HG03442 (cell line): Measurements from ENCODE around the gene RANBP17.
"Not testable (repeated sequence)": the region's sequence is repeated elsewhere in the genome, so short reads cannot be mapped to it uniquely, and the experiment has no call there.

Experiments
- ATAC-seq: cut with Tn5 transposase; IDR thresholded peaks from one replicate; pipeline ENCODE4 v1.9.1; 2021; ENCODE audit warnings: mild to moderate bottlenecking, moderate library complexity; ENCODE audit not compliant: unreplicated experiment

Gene RANBP17

GRCh38 chr5:170865622-170866021 is 3.8 kb downstream of the RANBP17 start:
- peak; percentile 81 for ATAC-seq

- ATAC-seq: no peak
These were observed 6.0 kb downstream of the RANBP17 start for GRCh38 chr5:170867825-170868224.

DNA sequence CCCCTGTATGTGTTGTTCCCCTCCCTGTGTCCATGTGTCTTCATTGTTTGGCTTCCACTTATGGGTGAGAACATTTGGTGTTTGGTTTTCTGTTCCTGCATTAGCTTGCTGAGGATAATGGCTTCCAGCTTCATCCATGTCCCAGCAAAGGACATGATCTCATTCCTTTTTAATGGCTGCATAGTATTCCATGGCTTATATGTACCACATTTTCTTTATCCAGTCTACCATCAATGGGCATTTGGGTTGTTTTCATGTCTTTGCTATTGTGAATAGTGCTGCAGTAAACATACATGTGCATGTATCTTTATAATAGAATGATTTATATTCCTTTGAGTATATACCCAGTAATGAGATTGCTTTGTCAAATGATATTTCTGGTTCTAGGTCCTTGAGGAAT is 8.6 kb downstream of the RANBP17 start:
- ATAC-seq: not testable (repeated sequence)

DNA sequence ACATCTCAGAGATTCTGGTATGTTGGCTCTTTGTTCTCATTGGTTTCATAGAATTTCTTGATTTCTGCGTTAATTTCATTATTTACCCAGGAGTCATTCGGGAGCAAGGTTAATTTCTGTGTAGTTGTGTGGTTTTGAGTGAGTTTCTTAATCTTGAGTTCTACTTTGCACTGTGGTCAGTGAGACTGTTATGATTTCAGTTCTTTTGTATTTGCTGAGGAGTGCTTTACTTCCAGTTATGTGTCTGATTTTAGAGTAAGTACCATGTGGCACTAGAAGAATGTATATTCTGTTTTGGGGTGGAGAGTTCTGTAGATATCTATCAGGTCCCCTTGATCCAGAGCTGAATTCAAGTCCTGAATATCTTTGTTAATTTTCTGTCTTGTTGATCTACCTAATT is 12.2 kb downstream of the RANBP17 start:
- ATAC-seq: no peak

GRCh38 chr5:170875811-170876210 is 14.0 kb downstream of the RANBP17 start:
- ATAC-seq: no peak

- ATAC-seq: no peak
These were observed 18.3 kb downstream of the RANBP17 start for GRCh38 chr5:170880084-170880483.

DNA sequence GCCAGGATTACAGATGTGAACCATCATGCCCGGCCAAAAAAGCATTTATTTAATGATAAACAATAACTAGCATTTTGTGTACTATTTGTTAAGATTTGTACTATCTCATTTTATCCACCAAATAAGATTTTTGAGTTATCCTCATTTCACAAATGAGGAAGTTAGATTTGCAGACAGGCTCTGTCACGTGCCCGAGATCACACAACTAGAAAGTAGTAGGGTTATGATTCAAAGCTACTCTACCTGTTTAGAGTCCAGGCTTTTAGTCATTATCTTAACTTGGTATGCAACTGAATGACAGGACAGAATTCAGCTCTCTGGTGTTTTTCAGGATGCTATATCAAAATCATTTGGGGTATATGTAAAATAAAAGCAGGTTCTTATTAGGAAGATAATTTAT is 20.5 kb downstream of the RANBP17 start:
- no peak for ATAC-seq

DNA sequence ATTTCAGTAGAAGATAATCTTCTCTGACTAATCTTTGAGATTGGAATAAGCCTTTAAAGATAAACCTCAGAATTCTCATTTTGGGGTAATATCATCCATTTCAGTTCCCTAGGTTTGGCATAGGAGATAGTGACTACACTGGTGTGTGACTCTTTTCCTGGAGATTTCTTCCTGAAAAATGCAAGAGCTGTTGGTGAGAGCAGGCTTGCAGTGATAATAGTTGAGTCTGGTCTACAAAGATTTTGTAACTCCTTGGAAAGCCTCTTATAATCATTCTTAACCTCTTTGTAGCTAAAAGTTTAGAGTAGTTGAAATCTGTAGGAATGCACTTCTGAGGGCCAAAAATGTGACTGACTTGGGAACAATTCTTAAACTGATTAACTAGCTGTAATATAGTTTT is 23.4 kb downstream of the RANBP17 start:
- ATAC-seq: no peak

DNA sequence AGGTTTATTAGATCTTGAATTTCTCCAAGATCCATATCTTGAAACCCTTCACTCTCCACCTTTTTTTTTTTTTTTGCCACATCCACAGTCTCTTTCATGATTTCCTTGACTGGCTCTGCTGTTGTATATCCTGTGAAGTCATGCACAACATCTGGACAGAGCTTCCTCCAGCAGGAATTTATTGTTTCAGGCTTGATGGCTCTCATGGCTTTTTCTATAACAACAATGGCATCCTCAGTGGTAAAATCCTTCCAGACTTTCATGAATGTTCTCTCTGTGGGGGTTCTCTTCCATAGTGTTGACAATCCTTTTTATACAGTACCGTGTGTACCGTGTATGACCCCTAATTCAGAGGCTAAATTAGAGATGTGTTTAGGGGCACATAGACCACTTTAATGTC is 24.0 kb downstream of the RANBP17 start:
- no peak for ATAC-seq

DNA sequence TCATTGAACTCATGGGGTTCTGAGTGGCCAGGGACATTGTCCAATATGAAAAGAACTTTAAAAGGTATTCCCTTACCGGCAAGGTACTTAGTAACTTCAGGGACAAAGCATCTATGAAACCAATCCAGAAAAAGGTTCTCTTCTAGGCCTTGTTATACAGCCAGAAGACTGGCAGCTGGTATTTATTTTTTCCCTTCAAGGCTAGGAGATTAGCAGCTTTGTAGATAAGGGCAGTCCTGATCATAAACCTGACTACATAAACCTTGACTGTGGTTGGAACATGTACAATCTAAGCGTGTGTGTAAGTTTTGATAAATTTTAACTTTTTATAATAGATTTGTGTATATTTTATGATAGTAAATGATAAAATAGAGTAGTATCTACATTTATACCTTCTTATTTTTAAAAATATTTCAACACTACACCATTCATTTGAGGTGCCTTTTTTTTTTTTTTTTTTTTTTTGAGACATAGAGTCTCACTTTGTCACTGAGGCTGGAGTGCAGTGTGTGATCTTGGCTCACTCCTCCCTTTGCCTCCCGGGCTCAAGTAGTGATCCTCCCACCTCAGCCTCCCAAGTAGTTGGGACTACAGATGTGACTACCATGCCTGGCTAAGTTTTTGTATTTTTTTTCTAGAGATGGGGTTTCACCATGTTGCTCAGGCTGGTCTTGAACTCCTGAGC is 24.5 kb downstream of the RANBP17 start:
- no peak for ATAC-seq

DNA sequence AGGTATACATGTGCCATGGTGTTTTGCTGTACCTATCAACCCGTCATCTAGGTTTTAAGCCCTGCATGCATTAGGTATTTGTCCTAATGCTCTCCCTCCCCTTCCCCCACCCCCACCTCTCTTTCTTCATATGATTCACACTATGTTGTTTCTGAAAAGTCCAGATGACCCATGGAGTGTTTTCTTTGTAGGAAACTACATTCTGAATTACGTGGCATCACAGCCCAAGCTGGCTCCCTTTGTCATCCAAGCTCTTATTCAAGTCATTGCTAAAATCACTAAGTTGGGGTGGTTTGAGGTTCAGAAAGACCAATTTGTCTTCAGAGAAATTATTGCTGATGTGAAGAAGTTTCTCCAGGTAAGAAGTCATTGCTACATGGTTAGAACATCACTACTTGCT is 30.4 kb downstream of the RANBP17 start:
- ATAC-seq: no peak

DNA sequence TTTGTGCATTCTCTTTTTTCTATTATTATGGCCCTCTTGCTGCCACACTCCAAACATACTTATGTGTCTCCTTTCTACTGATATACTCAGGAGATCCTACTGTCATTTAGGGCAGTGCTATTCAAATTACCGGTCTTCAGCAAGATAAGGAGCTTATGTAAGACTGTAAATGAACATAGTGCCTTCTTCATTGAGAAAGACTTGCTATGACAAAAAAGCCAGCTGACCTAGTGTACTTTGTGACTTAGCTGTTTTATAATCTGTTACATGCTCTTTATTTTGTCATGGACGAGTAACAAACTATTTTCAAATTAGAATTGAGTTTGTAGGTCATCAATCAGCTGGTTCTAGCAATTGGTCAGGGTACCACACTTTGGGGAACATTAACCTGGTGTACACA is 32.8 kb downstream of the RANBP17 start:
- no peak for ATAC-seq

DNA sequence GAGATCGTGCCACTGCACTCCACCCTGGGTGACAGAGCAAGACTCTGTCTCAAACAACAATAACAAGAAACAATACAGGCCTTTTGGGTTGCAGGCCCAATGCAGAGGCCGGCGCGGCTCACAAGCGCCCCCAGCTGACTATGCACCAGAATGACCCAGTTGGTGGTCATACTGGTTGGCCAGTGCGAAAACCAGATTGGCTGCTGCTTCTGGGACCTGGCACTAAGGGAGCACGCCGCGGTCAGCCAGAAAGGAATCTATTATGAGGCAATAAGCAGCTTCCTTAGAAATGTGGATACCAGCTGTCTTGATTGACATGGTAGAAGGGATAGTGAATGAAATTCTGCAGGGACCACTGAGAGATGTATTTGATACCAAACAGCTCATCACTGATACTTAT is 35.0 kb downstream of the RANBP17 start:
- ATAC-seq: no peak

DNA sequence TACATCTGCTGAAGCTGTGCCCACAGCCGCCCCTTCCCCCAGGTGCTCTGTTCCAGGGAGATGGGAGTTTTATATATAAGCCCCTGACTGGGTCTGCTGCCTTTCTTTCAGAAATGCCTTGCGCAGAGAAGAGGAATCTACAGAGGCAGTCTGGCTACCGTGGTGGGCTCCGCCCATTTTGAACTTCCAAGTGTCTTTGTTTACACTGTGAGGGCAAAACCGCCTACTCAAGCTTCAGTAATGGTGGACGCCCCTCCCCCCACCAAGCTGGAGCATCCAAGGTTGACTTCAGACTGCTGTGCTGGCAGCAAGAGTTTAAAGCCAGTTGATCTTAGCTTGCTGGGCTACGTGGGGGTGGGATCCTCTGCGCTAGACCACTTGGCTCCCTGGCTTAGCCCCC is 41.3 kb downstream of the RANBP17 start:
- ATAC-seq: no peak

DNA sequence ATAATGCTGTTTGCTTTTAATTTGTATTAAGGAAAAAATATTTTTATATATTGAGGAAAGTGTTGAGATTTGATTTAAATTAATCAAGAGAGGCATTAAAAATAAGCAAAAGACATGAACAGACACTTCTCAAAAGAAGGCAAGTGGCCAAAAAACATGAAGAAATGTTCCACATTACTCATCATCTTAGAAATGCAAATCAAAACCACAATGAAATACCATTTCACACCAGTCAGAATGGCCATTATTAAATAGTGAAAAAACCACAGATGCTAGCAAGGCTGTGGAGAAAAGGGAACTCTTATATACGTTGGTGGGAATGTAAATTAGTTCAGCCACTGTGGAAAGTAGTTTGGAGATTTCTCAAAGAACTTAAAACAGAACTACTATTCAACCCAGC is 45.9 kb downstream of the RANBP17 start:
- ATAC-seq: no peak

DNA sequence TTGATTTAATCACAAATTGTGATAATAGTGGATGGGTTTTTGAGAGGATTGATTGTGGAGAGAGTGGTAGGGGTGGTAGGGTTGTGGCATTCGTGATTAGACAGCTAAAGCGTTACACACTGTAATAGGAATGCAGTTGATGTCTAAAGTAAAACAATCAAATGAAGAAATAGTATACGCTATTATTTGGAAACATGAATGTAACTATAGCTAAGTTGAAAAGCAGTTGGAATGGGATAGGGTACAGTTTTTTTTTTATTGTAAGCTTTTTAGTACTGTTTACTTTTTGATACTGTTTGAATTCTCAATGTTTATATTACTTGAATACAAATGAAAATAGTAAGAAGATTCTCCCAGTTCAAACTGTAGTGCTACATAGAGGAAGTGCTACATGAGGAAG is 51.8 kb downstream of the RANBP17 start:
- no peak for ATAC-seq

DNA sequence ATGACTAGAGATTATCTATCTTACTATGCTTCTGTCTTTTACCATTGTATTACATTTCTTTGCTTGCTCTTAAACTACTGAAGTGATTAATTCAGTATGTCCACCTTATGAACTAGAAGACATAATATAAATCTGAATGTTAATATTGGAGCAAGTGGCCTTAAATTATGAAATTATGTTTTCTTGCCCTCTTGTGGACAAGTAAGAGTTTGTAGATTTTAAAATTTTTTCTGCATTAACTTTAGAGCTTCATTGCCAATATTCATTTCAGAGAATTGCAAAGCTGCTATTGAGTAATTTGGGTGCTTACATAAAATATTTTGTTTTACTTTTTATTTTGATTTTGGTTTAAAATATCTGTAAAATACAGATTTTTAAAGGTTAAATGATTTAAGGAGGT is 55.3 kb downstream of the RANBP17 start:
- no peak for ATAC-seq

DNA sequence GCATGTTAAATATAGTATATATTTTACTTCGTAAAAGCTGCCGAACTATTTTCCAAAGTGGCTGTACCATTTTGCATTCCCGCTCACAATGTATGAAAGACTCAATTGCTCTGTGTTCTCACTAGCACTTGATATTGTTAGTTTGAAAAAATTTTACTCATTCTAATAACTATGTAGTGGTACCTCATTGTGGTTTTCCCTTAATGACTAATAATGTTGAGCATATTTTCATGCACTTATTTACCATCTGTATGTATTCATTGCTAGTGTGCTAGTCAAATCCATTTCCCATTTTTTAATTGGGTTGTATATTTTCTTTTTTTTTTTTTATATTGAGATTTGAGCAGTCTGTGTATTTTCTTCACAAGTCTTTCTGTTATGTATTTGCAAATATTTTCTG is 58.4 kb downstream of the RANBP17 start:
- ATAC-seq: no peak

DNA sequence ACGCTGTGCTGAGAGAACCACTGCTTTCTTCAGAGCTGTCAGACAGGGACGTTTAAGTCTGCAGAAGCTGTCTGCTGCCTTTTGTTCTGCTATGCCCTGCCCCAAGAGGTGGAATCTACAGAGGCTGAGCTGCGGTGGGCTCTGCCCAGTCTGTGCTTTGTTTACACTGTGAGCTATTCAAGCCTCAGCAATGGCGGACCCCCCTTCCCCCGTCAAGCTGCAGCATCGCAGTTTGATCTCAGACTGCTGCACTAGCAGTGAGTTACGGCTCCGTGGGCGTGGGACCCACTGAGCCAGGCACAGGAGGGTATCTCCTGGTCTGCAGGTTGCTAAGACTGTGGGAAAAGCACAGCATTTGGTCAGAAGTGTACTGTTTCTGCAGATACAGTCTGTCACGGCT is 60.5 kb downstream of the RANBP17 start:
- ATAC-seq: not testable (repeated sequence)

DNA sequence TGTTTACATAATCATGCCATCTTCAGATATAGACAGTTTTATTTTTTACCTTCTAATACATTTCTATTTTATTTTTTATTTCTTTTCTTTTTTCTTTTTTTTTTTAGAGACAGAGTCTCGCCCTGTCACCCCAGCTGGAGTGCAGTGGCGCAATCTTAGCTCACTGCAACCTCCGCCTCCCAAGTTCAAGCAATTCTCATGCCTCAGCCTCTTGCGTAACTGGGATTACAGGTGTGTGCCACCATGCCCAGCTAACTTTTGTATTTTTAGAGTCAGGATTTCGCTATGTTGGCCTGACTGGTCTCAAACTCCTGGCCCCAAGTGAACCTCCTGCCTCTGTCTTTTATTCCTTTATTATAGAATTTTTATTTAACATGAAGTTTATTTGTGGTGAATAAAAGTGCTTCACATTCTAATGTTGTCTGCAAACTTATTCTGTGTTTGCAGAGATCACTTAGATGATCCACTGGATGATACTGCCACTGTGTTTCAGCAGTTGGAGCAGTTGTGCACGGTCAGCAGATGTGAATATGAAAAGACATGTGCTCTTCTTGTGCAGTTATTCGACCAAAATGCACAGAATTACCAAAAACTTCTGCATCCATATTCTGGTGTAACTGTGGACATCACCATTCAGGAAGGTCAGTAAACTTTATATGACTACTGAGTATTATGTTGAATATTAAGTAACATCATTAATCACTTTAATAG is 62.2 kb downstream of the RANBP17 start:
- ATAC-seq: no peak

GRCh38 chr5:170935534-170936218 is 73.9 kb downstream of the RANBP17 start:
- ATAC-seq: not testable (repeated sequence)

DNA sequence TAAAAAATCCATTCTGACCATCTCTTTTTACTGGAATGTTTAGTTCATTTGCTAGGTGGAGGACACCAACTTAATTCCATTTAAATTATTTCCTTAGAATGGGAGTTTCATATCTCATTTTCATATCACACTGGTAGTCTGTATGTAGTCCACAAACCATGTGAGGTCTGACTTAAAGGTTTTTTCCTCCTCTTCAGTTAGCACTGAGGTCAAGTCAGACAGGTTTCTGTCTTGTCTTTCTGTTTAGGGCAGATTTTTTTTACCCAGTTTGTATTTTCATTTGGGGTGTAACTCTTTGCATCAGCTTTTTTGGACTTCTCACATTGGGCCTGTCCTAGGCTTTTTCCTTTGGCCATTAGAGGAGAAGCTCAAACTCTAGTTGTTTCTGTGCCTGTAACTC is 75.3 kb downstream of the RANBP17 start:
- no peak for ATAC-seq
